D721Med (cell line): ENCODE measurements around the gene GJC3.
"Not testable (repeated sequence)": the region's sequence is repeated elsewhere in the genome, so short reads cannot be mapped to it uniquely, and the experiment has no call there.

ENCODE experiments used
- DNase-seq: peaks from one replicate; pipeline ENCODE4 v3.0.0; 2011; ENCODE audit warnings: low spot score; ENCODE audit not compliant: insufficient read length
- FAIRE-seq: peaks from 2 replicates; lab custom pipeline; 2011; peaks lifted over from hg19 to GRCh38; lab: Jason Lieb, UNC
- CTCF ChIP-seq: IDR thresholded peaks from 2 replicates; pipeline ENCODE4 v1.5.1; 2012; ENCODE audit warnings: mild to moderate bottlenecking, control low read depth; ENCODE audit not compliant: insufficient read depth; ENCODE audit errors: missing control alignments

The GJC3 gene

DNA sequence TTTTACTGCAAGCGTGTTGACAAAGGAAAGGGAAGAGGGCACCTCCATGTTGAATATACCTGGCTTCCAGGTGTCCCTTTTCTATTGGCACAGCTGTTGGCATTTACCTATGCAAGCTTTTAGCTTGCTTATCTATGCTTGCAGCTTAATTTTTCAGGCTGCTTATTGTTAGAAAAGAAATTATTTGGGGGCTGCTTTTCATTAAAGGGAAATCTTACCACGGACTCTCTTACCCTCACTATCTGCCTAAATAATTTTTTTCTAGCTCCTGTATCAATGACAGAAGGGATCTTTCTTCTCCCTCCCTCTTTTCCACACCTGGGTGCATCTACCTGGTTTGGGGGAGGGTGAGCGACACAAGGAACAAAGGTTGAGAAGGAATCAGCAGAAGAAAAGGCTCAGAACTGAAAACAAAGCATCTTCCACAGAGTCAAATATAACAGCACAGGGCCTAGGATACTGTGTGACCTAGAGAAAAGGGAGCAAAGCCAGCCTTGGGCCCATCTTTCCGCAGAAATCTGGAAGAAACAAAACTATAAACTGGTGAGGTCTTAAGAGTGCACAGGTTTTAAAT, 15.2 kb upstream of the GJC3 start:
- TF ChIP-seq CTCF: no peak
- no peak for DNase-seq
- no peak for FAIRE-seq

DNA sequence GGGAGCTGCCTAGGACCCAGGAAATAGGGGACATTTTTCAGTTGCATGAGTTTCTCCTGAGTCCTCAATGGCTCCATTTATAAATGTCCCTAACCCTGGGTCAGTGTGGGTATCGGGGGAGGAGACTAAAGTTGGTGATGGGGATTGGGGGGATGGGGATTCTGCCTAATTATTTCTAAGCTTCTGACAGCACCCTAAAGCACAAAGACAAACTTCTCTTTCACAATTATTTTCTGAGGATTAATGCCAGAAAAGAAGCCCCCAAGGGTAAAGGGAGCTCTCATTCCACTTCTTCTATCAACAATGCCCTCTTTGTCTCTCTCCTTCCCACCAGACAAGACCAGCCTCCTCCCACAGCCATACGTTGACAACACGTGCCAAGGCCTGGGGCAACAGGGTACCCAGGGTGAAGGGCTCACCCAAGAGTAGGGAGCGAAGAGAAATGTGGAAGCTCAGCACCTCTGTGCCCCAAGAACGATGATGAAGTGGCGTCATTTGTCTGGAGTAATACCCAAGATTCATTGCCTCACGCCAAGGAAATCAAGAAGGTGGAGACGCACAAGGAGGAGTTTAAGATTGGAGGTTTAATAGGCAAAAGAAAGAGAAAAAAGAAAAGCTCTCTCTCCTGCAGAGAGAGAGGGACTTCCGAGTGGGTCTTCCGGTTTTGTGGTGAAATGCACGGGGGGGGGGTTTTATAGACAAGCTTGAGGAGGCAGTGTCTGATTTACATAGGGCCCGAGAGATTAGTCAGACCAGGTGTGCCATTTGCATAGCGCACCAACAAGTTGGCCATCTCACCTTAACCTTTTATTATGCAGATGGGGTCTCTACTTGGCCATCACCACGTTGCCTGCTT, 14.4 kb upstream of the GJC3 start:
- TF ChIP-seq CTCF: no peak
- no peak for FAIRE-seq
- no peak for DNase-seq

GRCh38 chr7:99938296-99938695, 8.9 kb upstream of the GJC3 start:
- DNase-seq (no peak), FAIRE-seq (no peak)

GRCh38 chr7:99935009-99935408, 5.6 kb upstream of the GJC3 start:
- DNase-seq, FAIRE-seq: not testable (repeated sequence)

More at GRCh38 chr7:99938296-99938695, 8.9 kb upstream of the GJC3 start:
- TF ChIP-seq CTCF: no peak

DNA sequence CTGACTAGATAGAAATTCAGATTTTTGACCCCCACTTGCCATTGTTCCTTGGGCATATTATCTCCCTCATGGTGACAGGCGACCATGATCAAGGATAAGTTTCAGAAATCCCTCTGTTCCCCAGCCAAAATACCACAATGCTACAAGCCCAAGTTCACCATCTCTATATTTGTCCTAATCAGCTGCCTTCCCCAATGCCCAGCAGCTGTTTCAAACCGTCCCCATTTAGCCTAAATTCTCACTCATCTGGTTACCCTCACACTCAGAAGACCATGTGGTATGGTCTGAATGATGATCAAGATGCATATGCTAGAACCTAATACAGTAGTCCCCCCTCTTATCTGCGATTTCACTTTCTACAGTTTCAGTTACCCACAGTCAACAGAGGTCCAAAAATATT, 956 bp upstream of the GJC3 start:
- no peak for TF ChIP-seq CTCF
- FAIRE-seq (no peak), DNase-seq (no peak)

- no peak for TF ChIP-seq CTCF
- DNase-seq (no peak), FAIRE-seq (no peak)
Observed at GRCh38 chr7:99929730-99930053, 272 bp upstream of the GJC3 start.

DNA sequence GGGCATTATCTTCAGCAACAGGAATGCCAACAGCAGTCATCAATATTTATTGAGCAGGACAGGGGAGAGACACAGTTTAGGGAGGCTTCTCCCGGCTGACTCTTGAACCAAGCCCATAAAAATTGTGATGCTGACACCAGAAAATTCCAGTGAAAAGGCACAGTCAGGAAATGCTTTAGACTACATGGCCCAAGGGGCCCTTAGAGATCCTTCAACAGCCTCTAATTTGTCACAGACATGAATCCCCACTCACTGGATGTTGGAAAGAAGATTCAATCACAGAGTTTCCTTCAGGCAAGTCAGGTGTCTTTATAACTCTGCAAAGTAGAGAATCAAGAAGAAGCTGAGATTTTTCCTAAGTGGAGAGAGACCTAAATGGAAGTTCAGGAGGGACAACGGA, 1.2 kb downstream of the GJC3 start:
- DNase-seq (no peak), FAIRE-seq (no peak)
- TF ChIP-seq CTCF: no peak
